IMR-90 (cell line): ENCODE measurements around the gene CDH1. TPM values are rescaled to one million over a fixed set of nuclear protein-coding genes. Genes with fewer than 3 reads are reported as not detected.

Source experiments
- ATAC-seq: fragments of 200-7000 bp; cut with Tn5 transposase; 2 replicates; pipeline ENCODE4 v1.9.1; 2020; ENCODE audit warnings: low read depth, mild to moderate bottlenecking, moderate library complexity
- BruUV-seq: library from RNA; stranded (reverse); fragments of 400-500 nt; replicated peaks from 2 replicates; lab custom pipeline; 2021; lab: Mats Ljungman, UMichigan
- CTCF ChIA-PET: fragments of 300-600 bp; formaldehyde crosslinking; extraction: SDS; loops from one replicate; lab custom pipeline; 2021; ENCODE audit warnings: antibody characterized with exemption; lab: Yijun Ruan, JAX
- POLR2A ChIA-PET: fragments of 300-600 bp; sonication (Branson Sonifier 250); formaldehyde crosslinking; loops from one replicate; lab custom pipeline; 2022; ENCODE audit warnings: antibody characterized with exemption; ENCODE audit not compliant: unreplicated experiment; lab: Charles Lee
- DNase-seq: peaks from one replicate; pipeline ENCODE4 v3.0.0; 2013
- H2AFZ ChIP-seq: replicated peaks from 2 replicates; pipeline ENCODE3; 2013; ENCODE audit warnings: low read length, mild to moderate bottlenecking; ENCODE audit not compliant: poor library complexity
- H2AK5ac ChIP-seq: 2 replicates; pipeline ENCODE4 v1.6.1; 2013; ENCODE audit warnings: low read depth, low read length, inconsistent platforms
- H2AK9ac ChIP-seq: replicated peaks from 2 replicates; pipeline ENCODE3; 2013; ENCODE audit warnings: mild to moderate bottlenecking, low read depth, low read length, moderate library complexity; ENCODE audit not compliant: poor library complexity
- H2BK120ac ChIP-seq: 2 replicates; pipeline ENCODE4 v1.6.1; 2013; ENCODE audit warnings: low read depth, low read length, inconsistent platforms
- H2BK15ac ChIP-seq: 3 replicates; pipeline ENCODE4 v1.6.1; 2013; ENCODE audit warnings: low read depth, low read length, inconsistent platforms
- H2BK20ac ChIP-seq: 2 replicates; pipeline ENCODE4 v1.6.1; 2013; ENCODE audit warnings: low read depth, mild to moderate bottlenecking, inconsistent platforms, low read length, moderate library complexity
- H2BK5ac ChIP-seq: 2 replicates; pipeline ENCODE4 v1.6.1; 2013; ENCODE audit warnings: mild to moderate bottlenecking, low read depth, low read length, inconsistent platforms; ENCODE audit not compliant: poor library complexity, severe bottlenecking
- H3K14ac ChIP-seq: replicated peaks from 2 replicates; pipeline ENCODE4 v1.6.1; 2013; ENCODE audit warnings: low read depth, low read length, inconsistent platforms
- H3K18ac ChIP-seq: 2 replicates; pipeline ENCODE4 v1.6.1; 2013; ENCODE audit warnings: low read depth, low read length, control low read depth
- H3K23ac ChIP-seq: 2 replicates; pipeline ENCODE4 v1.6.1; 2013; ENCODE audit warnings: low read depth, low read length, inconsistent platforms
- H3K27ac ChIP-seq: 2 replicates; pipeline ENCODE4 v1.5.1; 2013; ENCODE audit warnings: mild to moderate bottlenecking, control low read depth, low read length; ENCODE audit not compliant: insufficient read depth
- H3K27me3 ChIP-seq: 2 replicates; pipeline ENCODE4 v1.6.1; 2013; ENCODE audit warnings: low read length; ENCODE audit not compliant: control insufficient read depth, insufficient read depth
- H3K36me3 ChIP-seq: 2 replicates; pipeline ENCODE4 v1.6.1; 2013; ENCODE audit warnings: low read length, mixed read lengths; ENCODE audit not compliant: control insufficient read depth, insufficient read depth
- H3K4ac ChIP-seq: 2 replicates; pipeline ENCODE4 v1.6.1; 2013; ENCODE audit warnings: low read depth, low read length, inconsistent platforms
- H3K4me1 ChIP-seq: 2 replicates; pipeline ENCODE4 v1.6.1; 2013; ENCODE audit warnings: low read length, mixed read lengths; ENCODE audit not compliant: control insufficient read depth, insufficient read depth
- H3K4me2 ChIP-seq: 2 replicates; pipeline ENCODE4 v1.6.1; 2013; ENCODE audit warnings: low read depth, mild to moderate bottlenecking, control low read depth, low read length, moderate library complexity
- H3K4me3 ChIP-seq: 2 replicates; pipeline ENCODE4 v1.5.1; 2013; ENCODE audit warnings: low read depth, mild to moderate bottlenecking, control low read depth, low read length, moderate library complexity; ENCODE audit not compliant: insufficient read depth
- H3K56ac ChIP-seq: 2 replicates; pipeline ENCODE4 v1.6.1; 2013; ENCODE audit warnings: low read length, inconsistent platforms; ENCODE audit not compliant: insufficient read depth; ENCODE audit errors: extremely low read depth
- H3K79me1 ChIP-seq, 2 experiments: 2 replicates each; pipeline ENCODE4 v1.6.1; 2013; ENCODE audit warnings: low read length in 2 of 2, inconsistent platforms in 1 of 2, low read depth in 1 of 2
- H3K9ac ChIP-seq: 2 replicates; pipeline ENCODE4 v1.6.1; 2013; ENCODE audit warnings: low read depth, low read length, control low read depth
- H3K9me1 ChIP-seq: 2 replicates; pipeline ENCODE4 v1.6.1; 2013; ENCODE audit warnings: low read length, inconsistent platforms; ENCODE audit not compliant: insufficient read depth
- H3K9me3 ChIP-seq: 2 replicates; pipeline ENCODE4 v1.6.1; 2013; ENCODE audit warnings: low read length; ENCODE audit not compliant: control insufficient read depth, insufficient read depth
- H4K20me1 ChIP-seq: 2 replicates; pipeline ENCODE4 v1.6.1; 2013; ENCODE audit warnings: low read length, inconsistent platforms; ENCODE audit not compliant: insufficient read depth
- H4K5ac ChIP-seq: 2 replicates; pipeline ENCODE4 v1.6.1; 2013; ENCODE audit warnings: mild to moderate bottlenecking, low read depth, low read length, control low read depth
- H4K8ac ChIP-seq, 2 experiments: 2 replicates each; pipeline ENCODE4 v1.6.1; 2013; ENCODE audit warnings: low read depth in 2 of 2, low read length in 2 of 2, control low read depth in 1 of 2, inconsistent platforms in 1 of 2
- H4K91ac ChIP-seq: 2 replicates; pipeline ENCODE4 v1.6.1; 2013; ENCODE audit warnings: low read depth, low read length, inconsistent platforms; ENCODE audit not compliant: insufficient read depth
- MAFK ChIP-seq: IDR thresholded peaks from 2 replicates; pipeline ENCODE4 v1.6.1; 2012; ENCODE audit warnings: low read depth, low read length, improper control_type of control experiment
- RAD21 ChIP-seq: IDR thresholded peaks from 2 replicates; pipeline ENCODE4 v1.6.1; 2012; ENCODE audit warnings: low read length, improper control_type of control experiment
- WGBS, 2 experiments: methylation state at CpG; one replicate each; pipeline versions ENCODE4 v1.1.5 to v1.1.7; 2013; ENCODE audit warnings: missing lambda C conversion rate in 2 of 2; ENCODE audit not compliant: insufficient read length in 1 of 2; ENCODE audit errors: extremely low coverage in 2 of 2; 5-methylcytosine and 5-hydroxymethylcytosine counted together
- dilution Hi-C: fragments of 300-500 bp; cut with HindIII; formaldehyde crosslinking; loops from one replicate; pipeline ENCODE4 v1.14.3; 2018; ENCODE audit warnings: low sequenced_read_pairs; ENCODE audit not compliant: unreplicated experiment
- in situ Hi-C: fragments of 300-500 bp; cut with MboI; formaldehyde crosslinking; loops from 3 replicates; pipeline ENCODE4 v1.14.3; 2019; ENCODE audit warnings: low sequenced_read_pairs, inconsistent platforms, mixed read lengths
- intact Hi-C: fragments of 100-400 bp; cut with micrococcal nuclease; formaldehyde crosslinking; loops from 2 replicates; pipeline ENCODE4 v1.10.0; 2022
- polyA plus RNA-seq, 3 experiments: library from polyadenylated mRNA; depleted of rRNA; stranded (reverse); fragments of >200 nt; gene quantifications; 2 replicates each; pipeline ENCODE4 v1.2.3, GENCODE V29; 2012; ENCODE audit warnings: low replicate concordance in 1 of 3
- total RNA-seq: library from RNA; depleted of rRNA; stranded (reverse); fragments of >200 nt; gene quantifications from 2 replicates; pipeline ENCODE4 v1.2.3, GENCODE V29; 2012

The CDH1 gene
- total and polyA plus RNA-seq, 2 of the 4 experiments (the other 2 are of a cell fraction), result under 0.01 TPM; not detected in 1

GRCh38 chr16:68778551-68779231 is 41.6 kb downstream of the CDH1 start:
- CTCF ChIA-PET, result no interaction called here

More at GRCh38 chr16:68778551-68779231, 41.6 kb downstream of the CDH1 start:
- no peaks in the 10 kb centered on the region for H3K79me1 ChIP-seq
- peaks cover 30% of the 10 kb centered on the region for H3K27me3 ChIP-seq
- H3K4me1 ChIP-seq, result no peaks in the 10 kb centered on the region
- POLR2A ChIA-PET, result no interaction called here
- H3K27ac ChIP-seq, result no peak overlapping the region
- no peaks in the 10 kb centered on the region for H3K9me1 ChIP-seq
- H3K4me3 ChIP-seq, result no peak overlapping the region
- 6% methylated on average over 2 of the region's 6 CpGs; no CpG with 5 or more reads in 1 of the 2 experiments for WGBS, 2 experiments
- H3K23ac ChIP-seq, result no peak overlapping the region
- H3K56ac ChIP-seq, result no peak overlapping the region
- no peak overlapping the region for H3K14ac ChIP-seq
- H3K36me3 ChIP-seq, result no peaks in the 10 kb centered on the region
- H3K4ac ChIP-seq, result no peak overlapping the region
- peak; percentile 39; the same call in 1 of the 2 replicates for TF ChIP-seq MAFK
- TF ChIP-seq RAD21, result no peak
- H3K9ac ChIP-seq, result no peak overlapping the region
- DNase-seq (no peak), ATAC-seq (peak; percentile 69)
- no peak overlapping the region for H2AFZ ChIP-seq
- no peaks in the 10 kb centered on the region for H3K9me3 ChIP-seq
- intact Hi-C loops, result no loop called here
- no peak overlapping the region for H2BK120ac ChIP-seq
- H3K4me2 ChIP-seq, result no peak overlapping the region
- no peak overlapping the region for H2AK9ac ChIP-seq
- H3K18ac ChIP-seq, result no peak overlapping the region
- H2BK20ac ChIP-seq, result no peak overlapping the region
- H4K91ac ChIP-seq, result no peak overlapping the region
- H4K8ac ChIP-seq, result no peak overlapping the region
- H2BK5ac ChIP-seq, result no peak overlapping the region
- in situ Hi-C loops, result no loop called here
- no peak overlapping the region for H2AK5ac ChIP-seq
- H4K20me1 ChIP-seq, result no peaks in the 10 kb centered on the region
- H4K5ac ChIP-seq, result no peak overlapping the region
- dilution Hi-C loops, result no loop called here
- no TSS peak for BruUV-seq
- H2BK15ac ChIP-seq, result no peak overlapping the region
